Measurements from ENCODE around the gene ROS1.

DNA sequence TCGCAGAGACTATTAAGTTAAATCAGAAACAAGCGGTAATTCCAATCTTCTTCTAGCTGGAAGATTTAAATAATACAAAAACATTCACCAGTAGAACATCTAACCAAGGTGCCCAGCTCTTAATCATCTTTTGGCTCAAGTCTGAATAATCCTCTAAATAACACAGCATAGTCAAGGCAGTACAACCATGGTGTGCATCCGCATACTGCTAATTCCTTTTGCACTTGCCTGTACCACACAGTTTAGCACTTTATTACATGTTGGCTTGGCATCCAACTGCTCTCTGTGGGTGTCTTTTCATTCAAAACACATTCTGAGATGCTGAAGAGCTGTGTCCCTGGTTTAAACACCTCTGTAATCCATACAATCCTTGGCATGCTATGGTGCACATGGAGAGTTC is 118.1 kb downstream of the ROS1 start:
- TF ChIP-seq EZH2 (IDR thresholded peaks at IDR 0.05; ENCODE audit: low read length, missing control alignments) = no peak
- TF ChIP-seq, protein P1, sequence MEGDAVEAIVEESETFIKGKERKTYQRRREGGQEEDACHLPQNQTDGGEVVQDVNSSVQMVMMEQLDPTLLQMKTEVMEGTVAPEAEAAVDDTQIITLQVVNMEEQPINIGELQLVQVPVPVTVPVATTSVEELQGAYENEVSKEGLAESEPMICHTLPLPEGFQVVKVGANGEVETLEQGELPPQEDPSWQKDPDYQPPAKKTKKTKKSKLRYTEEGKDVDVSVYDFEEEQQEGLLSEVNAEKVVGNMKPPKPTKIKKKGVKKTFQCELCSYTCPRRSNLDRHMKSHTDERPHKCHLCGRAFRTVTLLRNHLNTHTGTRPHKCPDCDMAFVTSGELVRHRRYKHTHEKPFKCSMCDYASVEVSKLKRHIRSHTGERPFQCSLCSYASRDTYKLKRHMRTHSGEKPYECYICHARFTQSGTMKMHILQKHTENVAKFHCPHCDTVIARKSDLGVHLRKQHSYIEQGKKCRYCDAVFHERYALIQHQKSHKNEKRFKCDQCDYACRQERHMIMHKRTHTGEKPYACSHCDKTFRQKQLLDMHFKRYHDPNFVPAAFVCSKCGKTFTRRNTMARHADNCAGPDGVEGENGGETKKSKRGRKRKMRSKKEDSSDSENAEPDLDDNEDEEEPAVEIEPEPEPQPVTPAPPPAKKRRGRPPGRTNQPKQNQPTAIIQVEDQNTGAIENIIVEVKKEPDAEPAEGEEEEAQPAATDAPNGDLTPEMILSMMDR (conservative IDR thresholded peaks at IDR 0.05 in 1 of 2, IDR thresholded peaks at IDR 0.05 in 1 of 2; ENCODE audit: low read depth in 1 of 2, low read length in 2 of 2) = no peak
